Renal cortex interstitium (tissue), 11 donors: ENCODE measurements around the gene ZNF574. TPM values are rescaled to one million over a fixed set of nuclear protein-coding genes. Genes with fewer than 3 reads are reported as not detected.

Experiments
- DNase-seq, 11 donors: peaks; one replicate each; pipeline ENCODE4 v3.0.0-alpha.2; 2013; ENCODE audit warnings: low read depth in 9 of 11, low spot score in 4 of 11; ENCODE audit errors: extremely low read depth in 1 of 11
- polyA plus RNA-seq, 3 donors: library from polyadenylated mRNA; unstranded; fragments of 120-200 nt; gene quantifications; one replicate each; pipeline ENCODE4 v1.2.1, GENCODE V29; 2013; ENCODE audit not compliant: insufficient read length in 3 of 3

The ZNF574 gene
- polyA plus RNA-seq, 3 donors: 11.2 to 18.4 (median 15.4) TPM

GRCh38 chr19:42113641-42114348, 37.8 kb downstream of the ZNF574 start:
- no peak for DNase-seq

- DNase-seq: no peak
Measured at GRCh38 chr19:42114412-42114811, 38.4 kb downstream of the ZNF574 start.

- no peak for DNase-seq
Measured at GRCh38 chr19:42115219-42115618, 39.3 kb downstream of the ZNF574 start.

- DNase-seq: no peak
Measured at GRCh38 chr19:42115705-42116104, 39.7 kb downstream of the ZNF574 start.

GRCh38 chr19:42116308-42117075, 40.5 kb downstream of the ZNF574 start:
- no peak for DNase-seq

- DNase-seq: no peak
Measured at GRCh38 chr19:42117076-42117475, 41.1 kb downstream of the ZNF574 start.

- DNase-seq: no peak
Measured at GRCh38 chr19:42120276-42120980, 44.5 kb downstream of the ZNF574 start.

- DNase-seq: no peak
Measured at GRCh38 chr19:42121036-42121621, 45.2 kb downstream of the ZNF574 start.

- DNase-seq: no peak
Measured at GRCh38 chr19:42121656-42122069, 45.7 kb downstream of the ZNF574 start.

- no peak for DNase-seq
Measured at GRCh38 chr19:42122691-42123607, 47.0 kb downstream of the ZNF574 start.

GRCh38 chr19:42123765-42124164, 47.8 kb downstream of the ZNF574 start:
- no peak for DNase-seq

GRCh38 chr19:42124386-42124901, 48.5 kb downstream of the ZNF574 start:
- DNase-seq: no peak

- no peak for DNase-seq
Measured at GRCh38 chr19:42125536-42125935, 49.6 kb downstream of the ZNF574 start.

GRCh38 chr19:42126574-42126973, 50.6 kb downstream of the ZNF574 start:
- DNase-seq: no peak

GRCh38 chr19:42129399-42130253, 53.7 kb downstream of the ZNF574 start:
- no peak for DNase-seq

GRCh38 chr19:42130254-42130573, 54.2 kb downstream of the ZNF574 start:
- DNase-seq: no peak
